Trophoblast cell (in vitro differentiated cells and primary cell): Measurements from ENCODE around the gene CABP4.
A peak's percentile ranks its signal among the peaks of the same experiment; 100 is the strongest.
"Not testable (repeated sequence)": the region's sequence is repeated elsewhere in the genome, so short reads cannot be mapped to it uniquely, and the experiment has no call there.

Experiments
- DNase-seq, 2 donors: peaks; one replicate each; pipeline ENCODE4 v3.0.0-alpha.2; 2016
- H2AFZ ChIP-seq: 2 replicates; pipeline ENCODE4 v1.6.1; 2013; ENCODE audit warnings: low read length, moderate library complexity, mild to moderate bottlenecking; ENCODE audit not compliant: insufficient read depth, poor library complexity
- H2AK5ac ChIP-seq: 2 replicates; pipeline ENCODE4 v1.6.1; 2013; ENCODE audit warnings: mild to moderate bottlenecking, low read length
- H2BK120ac ChIP-seq: 2 replicates; pipeline ENCODE4 v1.6.1; 2013; ENCODE audit warnings: low read length, mild to moderate bottlenecking, moderate library complexity; ENCODE audit not compliant: insufficient read depth, poor library complexity
- H2BK12ac ChIP-seq: 2 replicates; pipeline ENCODE4 v1.6.1; 2013; ENCODE audit warnings: mild to moderate bottlenecking, low read length, moderate library complexity
- H2BK5ac ChIP-seq: 2 replicates; pipeline ENCODE4 v1.6.1; 2013; ENCODE audit warnings: low read length, low read depth, moderate library complexity, mild to moderate bottlenecking; ENCODE audit not compliant: poor library complexity
- H3K14ac ChIP-seq: 2 replicates; pipeline ENCODE4 v1.6.1; 2013; ENCODE audit warnings: mild to moderate bottlenecking, low read length
- H3K18ac ChIP-seq: 2 replicates; pipeline ENCODE4 v1.6.1; 2013; ENCODE audit warnings: mild to moderate bottlenecking, low read length
- H3K23ac ChIP-seq: 2 replicates; pipeline ENCODE4 v1.6.1; 2013; ENCODE audit warnings: low read length
- H3K27ac ChIP-seq: 2 replicates; pipeline ENCODE4 v1.5.1; 2013; ENCODE audit warnings: low read depth, mild to moderate bottlenecking, inconsistent platforms, low read length, moderate library complexity
- H3K27me3 ChIP-seq: 2 replicates; pipeline ENCODE4 v1.6.1; 2013; ENCODE audit warnings: inconsistent platforms, mild to moderate bottlenecking, low read length, moderate library complexity; ENCODE audit not compliant: insufficient read depth
- H3K36me3 ChIP-seq, 2 experiments: 1 replicate in 1 of 2; 2 replicates in 1 of 2; pipeline ENCODE4 v1.6.1; 2013; ENCODE audit warnings: low read length in 2 of 2, mild to moderate bottlenecking in 2 of 2, moderate library complexity in 1 of 2; ENCODE audit not compliant: insufficient read depth in 2 of 2, control insufficient read depth in 1 of 2
- H3K4ac ChIP-seq: 2 replicates; pipeline ENCODE4 v1.6.1; 2013; ENCODE audit warnings: low read depth, mild to moderate bottlenecking, low read length, moderate library complexity
- H3K4me1 ChIP-seq, 2 experiments: 1 replicate in 1 of 2; 2 replicates in 1 of 2; pipeline ENCODE4 v1.6.1; 2013; ENCODE audit warnings: low read length in 2 of 2, mild to moderate bottlenecking in 2 of 2, moderate library complexity in 1 of 2; ENCODE audit not compliant: insufficient read depth in 2 of 2, control insufficient read depth in 1 of 2
- H3K4me2 ChIP-seq: 2 replicates; pipeline ENCODE4 v1.6.1; 2013; ENCODE audit warnings: inconsistent platforms, mild to moderate bottlenecking, low read length, moderate library complexity
- H3K4me3 ChIP-seq: 2 replicates; pipeline ENCODE4 v1.5.1; 2013; ENCODE audit warnings: mild to moderate bottlenecking, low read depth, low read length, inconsistent platforms
- H3K79me1 ChIP-seq: one replicate; pipeline ENCODE4 v1.6.1; 2013; ENCODE audit warnings: low read length
- H3K79me2 ChIP-seq: 2 replicates; pipeline ENCODE4 v1.6.1; 2013; ENCODE audit warnings: low read length, mild to moderate bottlenecking; ENCODE audit not compliant: control insufficient read depth, insufficient read depth, poor library complexity
- H3K9ac ChIP-seq: 2 replicates; pipeline ENCODE4 v1.6.1; 2013; ENCODE audit warnings: mild to moderate bottlenecking, low read length
- H3K9me3 ChIP-seq: 2 replicates; pipeline ENCODE4 v1.6.1; 2013; ENCODE audit warnings: low read depth, mild to moderate bottlenecking, control low read depth, inconsistent platforms, low read length; ENCODE audit not compliant: insufficient read depth
- H4K12ac ChIP-seq: 2 replicates; pipeline ENCODE4 v1.6.1; 2013; ENCODE audit warnings: low read depth, mild to moderate bottlenecking, low read length, moderate library complexity
- H4K8ac ChIP-seq: 2 replicates; pipeline ENCODE4 v1.6.1; 2013; ENCODE audit warnings: low read depth, mild to moderate bottlenecking, low read length, moderate library complexity
- H4K91ac ChIP-seq: one replicate; pipeline ENCODE4 v1.6.1; 2013; ENCODE audit warnings: low read depth, mild to moderate bottlenecking, low read length, moderate library complexity
- WGBS: extraction: QIAGEN DNeasy Blood & Tissue Kit; methylation state at CpG from one replicate; pipeline ENCODE4 v1.1.7; 2013; ENCODE audit warnings: missing lambda C conversion rate; ENCODE audit not compliant: insufficient read length, insufficient coverage; ENCODE audit errors: extremely low coverage; 5-methylcytosine and 5-hydroxymethylcytosine counted together

CABP4 gene

DNA sequence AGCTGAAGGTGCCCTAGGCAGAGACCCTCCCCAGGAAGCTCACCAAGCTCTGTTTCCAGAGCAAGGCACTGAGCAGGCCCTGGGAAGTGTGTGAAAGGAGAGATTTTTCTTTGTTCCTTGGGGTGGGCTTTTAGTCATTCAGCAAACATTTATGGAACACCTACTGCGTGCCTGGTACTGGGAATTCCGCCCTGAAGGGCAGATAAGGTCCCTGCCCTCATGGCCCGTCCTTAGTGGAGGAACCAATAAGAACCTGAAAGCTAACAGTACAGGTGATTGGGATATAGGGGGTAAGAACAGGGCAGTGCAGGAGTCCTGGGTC, 10.0 kb downstream of the CABP4 start:
- H3K23ac ChIP-seq, result no peak overlapping the region
- H2BK12ac ChIP-seq, result no peak overlapping the region
- peak overlapping the region; percentile 90 for H4K91ac ChIP-seq
- H3K18ac ChIP-seq, result peak overlapping the region; percentile 83
- peak overlapping the region; percentile 87 for H3K9ac ChIP-seq
- H2BK5ac ChIP-seq, result peak overlapping the region; percentile 58
- peak overlapping the region; percentile 87 for H3K14ac ChIP-seq
- peak; percentile 94 to 96 for DNase-seq
- peak overlapping the region; percentile 5 for H2AFZ ChIP-seq
- peak overlapping the region; percentile 84 for H3K4me3 ChIP-seq
- H2BK120ac ChIP-seq, result peak overlapping the region; percentile 62
- peak overlapping the region; percentile 86 for H3K4me2 ChIP-seq
- peaks cover 18 to 28% of the 10 kb centered on the region in 2 experiments for H3K4me1 ChIP-seq
- H3K27me3 ChIP-seq, result no peaks in the 10 kb centered on the region
- H3K79me1 ChIP-seq, result peaks cover 23% of the 10 kb centered on the region
- H3K79me2 ChIP-seq, result peaks cover 15% of the 10 kb centered on the region
- no peaks in the 10 kb centered on the region for H3K36me3 ChIP-seq
- peak overlapping the region; percentile 75 for H3K27ac ChIP-seq
- peak overlapping the region; percentile 60 for H4K12ac ChIP-seq
- no peaks in the 10 kb centered on the region for H3K9me3 ChIP-seq
- peak overlapping the region; percentile 33 for H2AK5ac ChIP-seq
- peak overlapping the region; percentile 96 for H4K8ac ChIP-seq
- WGBS, result no CpG with 5 or more reads among the region's 3 CpGs
- peak overlapping the region; percentile 59 for H3K4ac ChIP-seq

DNA sequence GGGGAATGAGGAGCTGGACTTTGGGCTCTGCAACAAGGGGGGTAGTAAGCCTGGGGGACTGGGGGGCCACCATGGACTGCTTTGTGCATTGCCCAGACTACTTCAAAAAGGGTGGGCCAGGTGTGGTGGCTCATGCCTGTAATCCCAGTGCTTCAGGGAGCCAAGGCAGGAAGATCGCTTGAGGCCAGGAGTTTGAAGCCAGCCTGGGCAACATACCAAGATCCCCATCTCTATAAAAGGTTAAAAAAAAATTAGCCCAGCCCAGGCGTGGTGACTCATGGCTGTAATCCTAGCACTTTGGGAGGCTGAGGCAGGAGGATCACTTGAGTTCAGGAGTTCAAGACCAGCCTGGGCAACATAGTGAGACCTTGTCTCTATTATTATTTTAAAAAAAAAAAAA, 10.4 kb downstream of the CABP4 start:
- Histone ChIP-seq H3K4me1 (peaks cover 18 to 28% of the 10 kb centered on the region in 2 experiments), H3K79me1 (peaks cover 23% of the 10 kb centered on the region), H3K27ac (peak overlapping the region; percentile 75), H2AK5ac (peak overlapping the region; percentile 33), H4K8ac (peak overlapping the region; percentile 46), H3K4me3 (peak overlapping the region; percentile 31), H3K79me2 (peaks cover 15% of the 10 kb centered on the region), H4K91ac (peak overlapping the region; percentile 90), H3K4me2 (peak overlapping the region; percentile 86)
- H2BK5ac ChIP-seq, H4K12ac ChIP-seq, H2BK12ac ChIP-seq, H3K18ac ChIP-seq, H2BK120ac ChIP-seq, H3K9ac ChIP-seq, H3K36me3 ChIP-seq, H2AFZ ChIP-seq, H3K9me3 ChIP-seq, H3K27me3 ChIP-seq, H3K23ac ChIP-seq, H3K4ac ChIP-seq, H3K14ac ChIP-seq: not testable (repeated sequence)
- WGBS, result no CpG with 5 or more reads among the region's 2 CpGs
- DNase-seq, result peak; percentile 92 to 93

DNA sequence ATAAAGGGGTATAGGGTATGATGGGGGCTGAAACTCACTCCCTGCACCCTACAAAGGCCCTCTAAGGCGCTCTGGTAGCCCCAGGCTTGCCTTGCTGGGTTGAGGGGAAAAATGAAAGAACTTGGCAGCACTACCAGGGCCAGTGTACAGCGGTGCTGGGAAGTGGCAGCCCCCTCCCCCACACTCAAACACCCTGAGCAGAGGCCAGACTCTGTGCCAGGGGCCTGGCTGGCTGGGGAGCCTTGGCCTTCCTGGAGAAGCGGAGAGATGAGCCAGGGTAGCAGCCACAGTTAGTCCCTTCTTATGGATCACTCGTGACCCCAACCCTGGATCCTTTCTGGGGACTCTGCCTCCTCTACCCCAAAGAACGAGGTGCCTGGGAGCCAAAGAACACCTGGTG, 11.2 kb downstream of the CABP4 start:
- Histone ChIP-seq H2BK12ac (no peak overlapping the region), H4K12ac (no peak overlapping the region), H3K4me3 (no peak overlapping the region), H4K8ac (no peak overlapping the region), H3K4me2 (no peak overlapping the region), H3K79me1 (peaks cover 23% of the 10 kb centered on the region), H2AFZ (no peak overlapping the region), H3K27me3 (no peaks in the 10 kb centered on the region), H3K27ac (no peak overlapping the region), H4K91ac (no peak overlapping the region), H3K4ac (no peak overlapping the region), H2AK5ac (no peak overlapping the region), H3K4me1 (peaks cover 18 to 28% of the 10 kb centered on the region in 2 experiments), H3K23ac (no peak overlapping the region), H3K79me2 (peaks cover 15% of the 10 kb centered on the region), H3K9ac (no peak overlapping the region), H2BK120ac (no peak overlapping the region), H3K36me3 (no peaks in the 10 kb centered on the region), H3K14ac (no peak overlapping the region), H3K9me3 (peaks cover 2% of the 10 kb centered on the region), H3K18ac (no peak overlapping the region), H2BK5ac (no peak overlapping the region)
- no CpG with 5 or more reads among the region's 5 CpGs for WGBS
- DNase-seq, result no peak

DNA sequence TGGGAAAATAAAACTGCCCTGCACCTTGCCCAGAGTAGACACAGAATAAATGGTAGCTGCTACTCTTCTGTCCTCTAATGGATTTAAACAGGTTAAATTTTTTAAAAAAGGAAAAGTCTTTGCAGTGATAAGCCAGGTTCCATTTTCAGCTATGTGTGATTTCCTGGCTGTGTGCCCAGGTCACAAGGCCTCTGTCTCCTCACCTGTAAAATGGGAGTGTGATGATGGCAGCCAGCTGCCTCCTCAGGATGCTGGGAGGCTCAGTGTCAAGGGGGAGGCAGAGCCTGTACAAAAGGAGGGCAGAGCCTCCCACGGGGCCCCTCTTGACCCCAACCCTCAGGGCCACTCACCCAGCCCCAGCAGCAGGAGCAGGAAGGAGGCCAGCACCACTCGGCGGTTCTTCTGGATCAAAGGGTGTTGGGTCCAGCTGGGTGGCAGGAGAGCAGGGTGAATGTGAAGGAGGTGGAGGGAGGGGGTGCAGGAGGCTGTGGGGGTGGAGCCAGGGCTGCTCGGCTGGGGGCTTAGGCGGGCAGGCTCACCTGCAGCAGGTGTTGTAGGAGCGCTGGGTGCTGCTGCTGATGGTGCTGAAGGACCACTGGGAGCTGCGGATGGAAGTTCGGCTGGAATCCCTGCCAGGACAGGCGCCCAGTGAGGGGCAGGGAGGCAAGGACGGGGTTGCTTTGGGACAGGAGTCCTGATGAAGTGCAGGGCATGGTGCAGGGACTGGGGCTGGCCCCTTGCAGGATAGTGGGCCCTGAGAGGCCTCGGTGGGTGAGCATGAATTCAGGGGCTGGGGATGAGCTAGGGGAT, 12.0 kb downstream of the CABP4 start:
- Histone ChIP-seq H3K79me2 (peaks cover 15% of the 10 kb centered on the region), H4K12ac (peak overlapping the region; percentile 22), H2BK120ac (no peak overlapping the region), H3K9me3 (peaks cover 2% of the 10 kb centered on the region), H3K27ac (no peak overlapping the region), H3K18ac (no peak overlapping the region), H3K23ac (no peak overlapping the region), H3K79me1 (peaks cover 23% of the 10 kb centered on the region), H3K4me2 (no peak overlapping the region), H2BK5ac (no peak overlapping the region), H3K4me1 (peaks cover 18 to 28% of the 10 kb centered on the region in 2 experiments), H4K91ac (no peak overlapping the region), H3K9ac (no peak overlapping the region), H2BK12ac (no peak overlapping the region), H4K8ac (no peak overlapping the region), H3K36me3 (no peaks in the 10 kb centered on the region), H2AK5ac (peak overlapping the region; percentile 27), H3K4me3 (no peak overlapping the region), H2AFZ (no peak overlapping the region), H3K4ac (no peak overlapping the region), H3K27me3 (no peaks in the 10 kb centered on the region), H3K14ac (no peak overlapping the region)
- no CpG with 5 or more reads among the region's 11 CpGs for WGBS
- no peak for DNase-seq
